Measurements from ENCODE around the gene ALDH3B2.
"Not testable (repeated sequence)": the region's sequence is repeated elsewhere in the genome, so short reads cannot be mapped to it uniquely, and the experiment has no call there.

- not testable (repeated sequence) for TF ChIP-seq GABPA, POLR2AphosphoS5 (IDR thresholded peaks at IDR 0.05; ENCODE audit: low read depth)
Observed at GRCh38 chr11:67620621-67621020, 53.8 kb downstream of the ALDH3B2 start.
